AG09309 (cell line): Measurements from ENCODE around the gene DRC1.

Experiments used
- DNase-seq: peaks from one replicate; pipeline ENCODE4 v3.0.0-alpha.2; 2010; ENCODE audit warnings: low read depth
- H3K4me3 ChIP-seq: 2 replicates; pipeline ENCODE4 v1.5.1; 2011; ENCODE audit warnings: mild to moderate bottlenecking, low read depth, low read length, moderate library complexity; ENCODE audit not compliant: control insufficient read depth
- TF ChIP-seq, protein P1 (sequence below): IDR thresholded peaks from 2 replicates; pipeline ENCODE4 v1.5.1; 2011; ENCODE audit warnings: mild to moderate bottlenecking, low read depth, low read length, inconsistent platforms; ENCODE audit not compliant: insufficient read depth, control insufficient read depth; ENCODE audit errors: missing control alignments

Gene DRC1

DNA sequence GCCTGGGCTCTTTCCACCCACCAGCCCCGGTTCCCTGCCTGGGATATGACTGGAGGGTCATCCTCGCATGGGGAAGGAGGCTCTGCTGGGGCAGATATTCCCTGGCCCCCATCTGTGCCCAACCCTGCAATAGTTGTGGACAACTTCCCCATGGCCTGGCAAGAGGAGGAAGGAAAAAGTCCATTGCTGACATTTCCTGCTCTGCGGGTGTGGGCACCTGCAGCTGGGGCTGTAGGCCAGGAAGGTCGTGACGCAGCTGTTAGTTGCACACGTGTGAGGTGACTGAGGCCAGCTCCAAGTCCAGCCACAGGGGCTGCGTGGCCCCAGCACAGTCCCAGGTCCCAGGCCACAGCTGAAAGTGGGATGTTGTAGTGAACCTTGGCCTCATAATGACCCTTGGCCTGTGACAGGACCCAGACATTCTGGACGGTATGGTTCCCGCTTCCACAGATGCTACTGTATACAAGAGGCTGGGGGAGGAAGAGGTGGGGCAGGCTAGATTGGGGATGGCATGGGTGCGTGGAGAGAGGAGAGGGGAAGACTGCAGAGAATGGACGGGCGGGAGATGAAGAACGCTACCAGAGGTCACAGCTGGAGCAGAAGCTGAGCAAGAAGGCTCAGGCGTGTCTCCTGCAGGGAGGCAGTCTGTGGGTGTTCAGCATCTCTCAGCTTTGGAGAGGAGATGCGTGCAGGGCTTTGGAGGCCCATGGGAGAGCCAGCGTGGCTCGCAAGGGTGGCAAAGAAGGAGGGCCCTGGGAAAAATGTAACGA, 54.1 kb downstream of the DRC1 start:
- TF ChIP-seq, protein P1, sequence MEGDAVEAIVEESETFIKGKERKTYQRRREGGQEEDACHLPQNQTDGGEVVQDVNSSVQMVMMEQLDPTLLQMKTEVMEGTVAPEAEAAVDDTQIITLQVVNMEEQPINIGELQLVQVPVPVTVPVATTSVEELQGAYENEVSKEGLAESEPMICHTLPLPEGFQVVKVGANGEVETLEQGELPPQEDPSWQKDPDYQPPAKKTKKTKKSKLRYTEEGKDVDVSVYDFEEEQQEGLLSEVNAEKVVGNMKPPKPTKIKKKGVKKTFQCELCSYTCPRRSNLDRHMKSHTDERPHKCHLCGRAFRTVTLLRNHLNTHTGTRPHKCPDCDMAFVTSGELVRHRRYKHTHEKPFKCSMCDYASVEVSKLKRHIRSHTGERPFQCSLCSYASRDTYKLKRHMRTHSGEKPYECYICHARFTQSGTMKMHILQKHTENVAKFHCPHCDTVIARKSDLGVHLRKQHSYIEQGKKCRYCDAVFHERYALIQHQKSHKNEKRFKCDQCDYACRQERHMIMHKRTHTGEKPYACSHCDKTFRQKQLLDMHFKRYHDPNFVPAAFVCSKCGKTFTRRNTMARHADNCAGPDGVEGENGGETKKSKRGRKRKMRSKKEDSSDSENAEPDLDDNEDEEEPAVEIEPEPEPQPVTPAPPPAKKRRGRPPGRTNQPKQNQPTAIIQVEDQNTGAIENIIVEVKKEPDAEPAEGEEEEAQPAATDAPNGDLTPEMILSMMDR, result no peak
- no peak overlapping the region for H3K4me3 ChIP-seq
- DNase-seq, result no peak

DNA sequence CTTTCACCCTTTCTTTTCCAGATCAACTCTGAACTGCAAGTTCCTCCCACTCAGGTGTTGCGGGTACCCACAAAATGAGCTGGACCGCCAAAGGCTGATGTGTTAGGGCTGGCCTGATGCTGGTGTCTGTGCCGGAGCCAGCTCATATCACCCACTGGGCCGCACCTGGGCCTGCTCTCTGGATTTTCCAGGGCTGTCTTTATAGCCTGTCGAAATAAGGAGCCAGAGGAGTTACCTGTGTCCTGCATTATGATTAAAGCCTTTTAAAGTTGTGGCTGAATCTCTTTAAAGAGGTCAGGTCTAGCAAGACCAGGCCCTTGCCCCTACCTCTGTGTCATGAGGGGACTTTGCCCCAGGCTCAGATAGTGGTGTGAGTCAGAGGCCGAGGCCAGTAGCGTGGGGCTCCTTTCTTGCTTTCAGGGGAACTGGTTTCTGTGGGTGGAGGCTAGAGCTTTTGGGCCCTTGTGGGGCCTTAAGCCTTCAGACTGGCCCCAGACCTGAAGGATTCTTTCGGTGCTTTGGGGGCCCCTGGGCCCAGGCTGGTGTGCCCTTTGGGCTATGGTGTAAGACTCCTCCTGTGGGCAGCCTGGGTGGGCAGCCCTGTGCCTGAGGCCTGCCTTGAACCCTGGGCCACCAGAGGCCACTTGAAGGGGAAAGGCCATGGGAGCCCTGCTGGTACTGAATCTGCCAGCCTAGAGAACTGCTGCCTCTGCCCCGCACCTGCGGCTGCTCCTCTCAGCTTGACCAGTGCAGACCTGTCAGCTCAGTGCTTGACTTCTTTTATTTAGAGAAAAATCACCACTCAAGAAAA, 54.9 kb downstream of the DRC1 start:
- TF ChIP-seq, protein P1, result no peak
- DNase-seq, result no peak
- H3K4me3 ChIP-seq, result no peak overlapping the region

DNA sequence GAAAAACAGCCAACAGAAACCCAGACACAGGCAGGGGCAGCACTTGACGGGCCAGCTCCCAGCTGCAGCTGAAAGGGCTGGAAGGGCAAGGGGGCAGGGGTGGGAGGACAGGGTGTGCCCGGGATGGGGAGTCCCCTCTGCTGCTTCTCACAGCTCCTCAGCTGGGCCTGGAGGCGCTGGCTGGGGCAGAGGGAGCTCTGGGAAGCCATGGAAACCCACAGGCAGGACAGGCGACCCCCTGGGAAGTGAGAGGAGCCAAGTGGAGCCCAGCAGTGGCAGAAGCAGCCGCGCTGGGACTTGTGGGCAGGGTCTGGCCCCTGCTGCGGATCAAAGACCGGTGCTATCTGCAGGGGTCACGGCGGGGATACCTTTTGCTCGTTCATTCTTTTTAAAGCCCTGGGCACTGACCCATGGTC, 55.5 kb downstream of the DRC1 start:
- H3K4me3 ChIP-seq, result no peak overlapping the region
- TF ChIP-seq, protein P1, result no peak
- DNase-seq, result no peak

DNA sequence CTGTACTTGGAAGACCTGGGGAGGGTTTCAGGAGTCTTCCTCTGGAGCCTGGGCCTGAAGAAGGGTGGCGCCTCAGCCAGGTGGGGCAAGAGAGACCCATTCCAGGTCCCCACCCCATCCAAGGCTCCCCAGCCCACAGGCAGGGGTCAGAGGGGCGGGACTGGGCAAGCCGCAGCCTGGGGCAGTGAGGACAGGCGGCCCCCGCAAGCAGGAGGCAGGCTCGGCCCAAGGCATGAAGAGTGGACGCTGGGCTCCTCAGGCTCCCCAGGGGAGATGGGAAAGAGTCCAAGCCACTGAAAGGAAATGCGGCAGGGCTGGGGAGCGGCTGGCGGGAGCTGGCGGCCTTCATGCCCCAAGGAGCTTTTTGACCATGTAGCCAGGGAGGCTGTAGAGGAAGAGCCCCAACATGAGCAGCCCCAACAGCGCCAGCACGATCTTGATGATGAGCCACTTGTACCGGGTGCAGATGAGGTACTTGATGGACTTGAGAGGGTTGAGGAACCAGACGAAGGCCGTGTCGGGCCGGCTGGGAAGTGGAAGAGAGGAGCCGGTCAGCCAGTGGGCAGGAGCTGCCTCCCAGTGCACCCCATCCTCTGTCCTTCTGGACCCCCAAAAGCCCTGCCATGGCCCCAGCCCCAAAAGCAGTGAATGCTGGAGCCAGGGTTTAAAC, 56.1 kb downstream of the DRC1 start:
- H3K4me3 ChIP-seq, result no peak overlapping the region
- TF ChIP-seq, protein P1, result no peak
- no peak for DNase-seq

DNA sequence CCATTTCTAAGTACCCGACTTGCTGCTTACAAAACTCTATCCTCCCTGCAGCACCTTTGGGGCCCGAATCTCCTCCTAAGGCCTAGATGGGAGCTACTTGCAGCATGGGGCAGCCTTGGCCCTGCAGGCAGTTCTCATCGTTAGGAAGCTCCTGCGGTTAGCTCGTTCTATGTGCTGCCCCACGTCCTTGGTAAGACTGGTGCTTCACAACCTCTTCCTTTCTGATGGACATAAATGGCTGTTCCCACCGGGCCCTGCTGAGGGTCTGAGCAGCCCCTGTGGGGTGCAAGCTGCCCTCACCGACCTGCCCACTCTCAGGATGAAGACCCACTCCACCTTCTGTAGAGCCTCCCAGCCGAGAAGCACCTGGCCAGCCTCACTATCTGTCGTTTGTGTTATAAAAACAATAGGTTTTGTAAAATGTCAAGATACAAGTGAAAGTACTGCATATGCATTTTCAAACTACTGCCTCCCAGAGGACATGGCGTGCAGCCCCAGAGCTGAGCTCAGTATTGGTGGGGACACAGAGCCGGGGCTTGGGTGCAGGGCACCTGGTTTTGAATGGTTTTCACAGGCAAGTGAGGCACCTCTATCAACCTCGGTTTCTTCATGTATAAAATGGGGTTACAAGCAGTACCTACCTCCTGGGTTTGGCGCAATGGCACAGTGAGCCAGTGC, 56.8 kb downstream of the DRC1 start:
- H3K4me3 ChIP-seq, result no peak overlapping the region
- TF ChIP-seq, protein P1, result no peak
- no peak for DNase-seq

DNA sequence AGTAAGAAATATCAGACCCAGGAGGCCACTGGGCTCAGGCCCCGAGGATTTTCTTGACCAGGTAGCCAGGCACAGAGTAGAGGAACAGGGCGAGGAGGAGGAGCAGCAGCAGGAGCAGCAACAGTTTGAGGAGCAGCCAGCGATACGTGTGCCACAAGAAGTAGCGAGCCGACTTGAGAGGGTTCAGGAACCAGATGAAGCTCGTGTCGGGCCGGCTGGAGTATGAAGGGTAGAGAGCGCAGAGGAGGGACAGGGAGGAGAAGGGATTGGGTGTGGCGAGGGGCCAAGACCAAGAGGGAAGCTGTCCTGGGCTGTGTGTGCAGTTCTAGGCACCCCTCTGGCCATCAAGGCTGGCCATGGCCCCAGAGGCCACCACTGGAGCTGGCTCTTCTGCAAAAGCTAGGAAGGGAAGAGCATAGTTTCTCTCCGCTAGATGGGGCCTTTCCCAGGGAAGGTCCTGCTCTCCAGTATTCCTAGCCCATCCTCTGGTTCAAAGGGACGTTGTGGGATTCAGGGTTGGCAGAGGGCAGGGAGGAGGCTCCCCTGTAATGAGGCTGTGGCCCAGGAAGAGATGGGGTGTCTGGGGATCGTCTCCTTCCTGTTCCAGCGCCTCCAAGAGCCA, 58.4 kb downstream of the DRC1 start:
- DNase-seq, result no peak
- TF ChIP-seq, protein P1, result no peak
- H3K4me3 ChIP-seq, result no peak overlapping the region
